NT2/D1 (cell line): ENCODE results near the gene JPT2.

ENCODE experiments used
- YY1 ChIP-seq: IDR thresholded peaks from 2 replicates; pipeline ENCODE4 v1.6.1; 2011; ENCODE audit not compliant: insufficient read length, insufficient read depth
- ZNF274 ChIP-seq: IDR thresholded peaks from 2 replicates; pipeline ENCODE4 v1.6.1; 2011; ENCODE audit warnings: mild to moderate bottlenecking, low read depth, low read length

- TF ChIP-seq ZNF274: no peak
- TF ChIP-seq YY1: no peak
Measured at GRCh38 chr16:1732071-1732470, 54.0 kb downstream of the JPT2 start.
